ENCODE data around the gene EFEMP1. TPM values are rescaled to one million over a fixed set of nuclear protein-coding genes. Genes with fewer than 3 reads are reported as not detected.

Gene EFEMP1
- total and polyA plus RNA-seq, 4 experiments from 2014 or later = not detected

DNA sequence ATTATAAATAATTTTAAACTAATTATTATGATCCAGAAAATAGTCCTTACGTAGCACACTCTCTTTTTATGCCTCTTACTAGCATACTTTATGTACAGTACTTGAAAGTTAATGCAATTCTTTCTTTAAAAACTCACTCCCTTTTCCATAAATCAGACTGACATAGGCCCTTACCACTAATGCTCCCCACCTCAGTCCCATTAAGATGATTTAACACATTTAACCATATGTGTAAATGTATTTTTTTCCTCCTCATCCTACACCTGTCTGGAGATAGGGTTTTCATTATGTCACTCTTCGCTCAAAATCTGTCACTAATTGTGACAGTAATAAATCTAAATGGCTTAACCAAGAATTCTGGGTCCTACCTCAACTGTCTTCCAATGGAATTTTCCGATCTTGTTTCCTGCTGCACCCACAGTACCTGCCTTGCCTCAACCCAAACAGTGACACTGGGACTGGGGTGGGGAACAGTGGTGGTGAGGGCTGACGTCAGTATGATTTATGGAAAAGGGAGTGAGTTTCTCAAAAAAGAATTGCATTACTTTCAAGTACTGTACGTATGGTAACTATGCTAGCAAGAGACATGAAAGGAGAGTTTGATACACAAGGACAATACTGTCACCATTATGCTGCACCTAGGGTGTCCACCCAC lies 25.1 kb downstream of the EFEMP1 start:
- no peaks in the 10 kb centered on the region for H3K27me3 ChIP-seq (ENCODE audit: insufficient read depth, low read length)
- no peak overlapping the region for H3K4me3 Mint-ChIP-seq
- no peak overlapping the region for H3K4me3 ChIP-seq (ENCODE audit: low read length in 2 of 2)
- no peaks in the 10 kb centered on the region for H3K4me1 ChIP-seq (ENCODE audit: insufficient read depth, low read length)
- no peak overlapping the region for H3K27ac ChIP-seq (ENCODE audit: low read depth, low read length)
- no peak for DNase-seq
- CTCF ChIA-PET (ENCODE audit: partially characterized antibody) = no interaction called here
- H3K27me3 Mint-ChIP-seq = peaks cover 0 to 2% of the 10 kb centered on the region in 2 donors
- H3K27ac Mint-ChIP-seq = no peak overlapping the region
- intact Hi-C loops (cut with micrococcal nuclease) = no loop called here
- H3K4me1 Mint-ChIP-seq = no peaks in the 10 kb centered on the region
- no peaks in the 10 kb centered on the region for H3K9me3 ChIP-seq (ENCODE audit: control insufficient read depth in 1 of 2, low read length in 2 of 2)
- POLR2A ChIA-PET (ENCODE audit: partially characterized antibody) = no interaction called here
- no peaks in the 10 kb centered on the region for H3K36me3 Mint-ChIP-seq
- no peaks in the 10 kb centered on the region for H3K36me3 ChIP-seq (ENCODE audit: insufficient read depth, low read length)
- H3K9me3 Mint-ChIP-seq = peaks cover 0 to 5% (median 2%) of the 10 kb centered on the region in 8 donors

DNA sequence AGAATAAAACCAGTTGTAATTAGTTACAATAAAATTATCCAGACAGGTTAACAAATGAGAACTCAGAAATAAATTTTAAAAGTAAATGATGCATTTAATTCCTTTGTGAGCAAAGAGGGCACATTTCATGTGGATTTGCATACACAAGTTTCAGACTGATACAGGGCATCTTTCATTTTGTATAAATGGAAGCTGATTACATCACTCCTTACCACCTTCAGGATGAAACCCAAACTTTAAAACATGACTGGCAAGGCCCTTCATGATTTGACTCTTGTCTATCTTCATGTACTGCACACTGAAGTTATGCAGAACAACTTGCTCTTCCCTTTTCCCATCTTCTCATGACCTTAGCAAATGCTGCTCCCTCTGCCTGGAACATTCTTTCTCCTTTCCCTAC lies 26.9 kb downstream of the EFEMP1 start:
- Histone ChIP-seq H3K27me3 (ENCODE audit: insufficient read depth, low read length) (no peaks in the 10 kb centered on the region), H3K4me1 (ENCODE audit: insufficient read depth, low read length) (no peaks in the 10 kb centered on the region), H3K27ac (ENCODE audit: low read depth, low read length) (no peak overlapping the region), H3K9me3 (ENCODE audit: control insufficient read depth in 1 of 2, low read length in 2 of 2) (no peaks in the 10 kb centered on the region), H3K4me3 (ENCODE audit: low read length in 2 of 2) (no peak overlapping the region), H3K36me3 (ENCODE audit: insufficient read depth, low read length) (no peaks in the 10 kb centered on the region)
- no peak for DNase-seq
- ChIA-PET CTCF (ENCODE audit: partially characterized antibody) (no interaction called here), POLR2A (ENCODE audit: partially characterized antibody) (no interaction called here)
- no peak overlapping the region for H3K4me3 Mint-ChIP-seq
- H3K9me3 Mint-ChIP-seq = no peaks in the 10 kb centered on the region
- H3K36me3 Mint-ChIP-seq = no peaks in the 10 kb centered on the region
- intact Hi-C loops (cut with micrococcal nuclease) = no loop called here
- no peaks in the 10 kb centered on the region for H3K4me1 Mint-ChIP-seq
- peaks cover 0 to 2% of the 10 kb centered on the region in 2 donors for H3K27me3 Mint-ChIP-seq
- H3K27ac Mint-ChIP-seq = no peak overlapping the region

- Histone ChIP-seq H3K4me1 (ENCODE audit: insufficient read depth, low read length) (no peaks in the 10 kb centered on the region), H3K27me3 (ENCODE audit: insufficient read depth, low read length) (no peaks in the 10 kb centered on the region), H3K9me3 (ENCODE audit: control insufficient read depth in 1 of 2, low read length in 2 of 2) (no peaks in the 10 kb centered on the region), H3K27ac (ENCODE audit: low read depth, low read length) (no peak overlapping the region), H3K36me3 (ENCODE audit: insufficient read depth, low read length) (no peaks in the 10 kb centered on the region), H3K4me3 (ENCODE audit: low read length in 2 of 2) (no peak overlapping the region)
- CTCF ChIA-PET (ENCODE audit: partially characterized antibody) = no interaction called here
- no peak for DNase-seq
- Mint-ChIP-seq H3K36me3 (no peaks in the 10 kb centered on the region), H3K27me3 (peaks cover 0 to 2% of the 10 kb centered on the region in 2 donors), H3K4me3 (no peak overlapping the region), H3K4me1 (no peaks in the 10 kb centered on the region), H3K9me3 (no peaks in the 10 kb centered on the region), H3K27ac (no peak overlapping the region)
- POLR2A ChIA-PET (ENCODE audit: partially characterized antibody) = no interaction called here
- intact Hi-C loops (cut with micrococcal nuclease) = no loop called here
Measured at GRCh38 chr2:55894720-55895119, 28.9 kb downstream of the EFEMP1 start.

DNA sequence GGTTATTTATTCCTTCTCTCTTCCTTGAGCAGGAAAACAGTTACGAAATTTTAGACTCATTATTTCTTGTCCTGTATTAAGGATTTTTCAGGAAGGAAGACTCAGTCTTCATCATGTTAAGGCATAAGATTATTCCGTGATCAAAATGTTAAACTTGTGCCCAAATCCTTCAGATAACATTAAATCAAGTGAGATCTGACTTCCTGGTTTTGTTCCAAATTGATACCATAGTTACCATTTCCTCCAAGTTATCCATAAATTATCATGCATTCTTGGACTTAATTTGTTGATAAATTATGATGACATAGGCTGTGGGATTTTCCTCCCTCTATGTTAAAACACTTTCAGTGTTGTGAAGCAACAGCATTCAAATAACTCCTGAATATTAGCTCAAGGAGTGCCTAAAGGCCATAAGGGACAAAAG lies 31.9 kb downstream of the EFEMP1 start:
- H3K27me3 Mint-ChIP-seq = no peaks in the 10 kb centered on the region
- no peaks in the 10 kb centered on the region for H3K4me1 Mint-ChIP-seq
- Histone ChIP-seq H3K36me3 (ENCODE audit: insufficient read depth, low read length) (no peaks in the 10 kb centered on the region), H3K4me3 (ENCODE audit: low read length in 2 of 2) (no peak overlapping the region), H3K4me1 (ENCODE audit: insufficient read depth, low read length) (no peaks in the 10 kb centered on the region), H3K9me3 (ENCODE audit: control insufficient read depth in 1 of 2, low read length in 2 of 2) (no peaks in the 10 kb centered on the region), H3K27me3 (ENCODE audit: insufficient read depth, low read length) (no peaks in the 10 kb centered on the region), H3K27ac (ENCODE audit: low read depth, low read length) (no peak overlapping the region)
- H3K36me3 Mint-ChIP-seq = no peaks in the 10 kb centered on the region
- H3K9me3 Mint-ChIP-seq = no peaks in the 10 kb centered on the region
- H3K4me3 Mint-ChIP-seq = no peak overlapping the region
- ChIA-PET CTCF (ENCODE audit: partially characterized antibody) (no interaction called here), POLR2A (ENCODE audit: partially characterized antibody) (no interaction called here)
- intact Hi-C loops (cut with micrococcal nuclease) = no loop called here
- H3K27ac Mint-ChIP-seq = no peak overlapping the region
- no peak for DNase-seq

GRCh38 chr2:55888936-55889335 lies 34.6 kb downstream of the EFEMP1 start:
- Mint-ChIP-seq H3K4me3 (no peak overlapping the region), H3K27me3 (no peaks in the 10 kb centered on the region), H3K9me3 (no peaks in the 10 kb centered on the region), H3K27ac (no peak overlapping the region), H3K4me1 (no peaks in the 10 kb centered on the region), H3K36me3 (no peaks in the 10 kb centered on the region)
- intact Hi-C loops (cut with micrococcal nuclease) = no loop called here
- H3K27me3 ChIP-seq (ENCODE audit: insufficient read depth, low read length) = no peaks in the 10 kb centered on the region
- H3K36me3 ChIP-seq (ENCODE audit: insufficient read depth, low read length) = no peaks in the 10 kb centered on the region
- H3K4me3 ChIP-seq (ENCODE audit: low read length in 2 of 2) = no peak overlapping the region
- POLR2A ChIA-PET (ENCODE audit: partially characterized antibody) = no interaction called here
- CTCF ChIA-PET (ENCODE audit: partially characterized antibody) = no interaction called here
- no peaks in the 10 kb centered on the region for H3K9me3 ChIP-seq (ENCODE audit: control insufficient read depth in 1 of 2, low read length in 2 of 2)
- H3K4me1 ChIP-seq (ENCODE audit: insufficient read depth, low read length) = no peaks in the 10 kb centered on the region
- no peak for DNase-seq
- H3K27ac ChIP-seq (ENCODE audit: low read depth, low read length) = no peak overlapping the region

GRCh38 chr2:55887901-55888624 lies 35.5 kb downstream of the EFEMP1 start:
- CTCF ChIA-PET (ENCODE audit: partially characterized antibody) = no interaction called here
- no peaks in the 10 kb centered on the region for H3K4me1 Mint-ChIP-seq
- POLR2A ChIA-PET (ENCODE audit: partially characterized antibody) = no interaction called here

GRCh38 chr2:55887351-55887750 lies 36.2 kb downstream of the EFEMP1 start:
- H3K27me3 ChIP-seq (ENCODE audit: insufficient read depth, low read length) = no peaks in the 10 kb centered on the region
- H3K9me3 Mint-ChIP-seq = no peaks in the 10 kb centered on the region
- no peaks in the 10 kb centered on the region for H3K4me1 Mint-ChIP-seq
- CTCF ChIA-PET (ENCODE audit: partially characterized antibody) = no interaction called here
- H3K27ac Mint-ChIP-seq = no peak overlapping the region
- H3K27me3 Mint-ChIP-seq = no peaks in the 10 kb centered on the region
- no peak for DNase-seq
- no peak overlapping the region for H3K4me3 Mint-ChIP-seq
- H3K27ac ChIP-seq (ENCODE audit: low read depth, low read length) = no peak overlapping the region
- intact Hi-C loops (cut with micrococcal nuclease) = no loop called here
- H3K4me3 ChIP-seq (ENCODE audit: low read length in 2 of 2) = no peak overlapping the region
- POLR2A ChIA-PET (ENCODE audit: partially characterized antibody) = no interaction called here
- no peaks in the 10 kb centered on the region for H3K36me3 ChIP-seq (ENCODE audit: insufficient read depth, low read length)
- H3K36me3 Mint-ChIP-seq = no peaks in the 10 kb centered on the region
- no peaks in the 10 kb centered on the region for H3K4me1 ChIP-seq (ENCODE audit: insufficient read depth, low read length)
- H3K9me3 ChIP-seq (ENCODE audit: control insufficient read depth in 1 of 2, low read length in 2 of 2) = no peaks in the 10 kb centered on the region

More at GRCh38 chr2:55887901-55888624, 35.5 kb downstream of the EFEMP1 start:
- no peaks in the 10 kb centered on the region for H3K27me3 ChIP-seq (ENCODE audit: insufficient read depth, low read length)
- no peak for DNase-seq
- no peak overlapping the region for H3K4me3 ChIP-seq (ENCODE audit: low read length in 2 of 2)
- no peaks in the 10 kb centered on the region for H3K4me1 ChIP-seq (ENCODE audit: insufficient read depth, low read length)
- Mint-ChIP-seq H3K27ac (no peak overlapping the region), H3K36me3 (no peaks in the 10 kb centered on the region), H3K9me3 (no peaks in the 10 kb centered on the region), H3K4me3 (no peak overlapping the region), H3K27me3 (no peaks in the 10 kb centered on the region)
- H3K27ac ChIP-seq (ENCODE audit: low read depth, low read length) = no peak overlapping the region
- no peaks in the 10 kb centered on the region for H3K9me3 ChIP-seq (ENCODE audit: control insufficient read depth in 1 of 2, low read length in 2 of 2)
- intact Hi-C loops (cut with micrococcal nuclease) = no loop called here
- H3K36me3 ChIP-seq (ENCODE audit: insufficient read depth, low read length) = no peaks in the 10 kb centered on the region

All from CD4-positive, alpha-beta memory T cell (primary cell).